GM21381 (cell line): ENCODE data around the gene MANEAL.

Experiments used
- ATAC-seq: cut with Tn5 transposase; IDR thresholded peaks from one replicate; pipeline ENCODE4 v1.9.1; 2021; ENCODE audit warnings: mild to moderate bottlenecking, moderate library complexity; ENCODE audit not compliant: unreplicated experiment

The MANEAL gene

DNA sequence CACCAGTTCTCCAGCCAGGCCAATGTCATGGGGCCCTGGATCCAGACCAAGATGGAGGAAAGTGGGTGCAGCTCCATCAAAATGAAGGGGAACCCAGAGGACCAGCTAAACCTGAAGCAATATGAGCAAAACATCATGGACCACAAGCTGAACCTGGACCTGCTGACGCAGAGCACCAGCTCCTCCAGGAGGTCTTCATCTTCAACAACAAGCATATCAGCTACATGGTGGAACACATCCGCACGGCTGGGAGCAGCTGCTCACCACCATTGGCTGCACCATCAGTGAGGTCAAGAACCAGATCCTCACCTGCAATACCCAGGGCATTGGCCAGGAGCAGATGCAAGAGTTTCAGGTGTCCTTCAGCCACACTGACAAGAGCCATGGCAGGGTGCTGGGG is 15.0 kb upstream of the MANEAL start:
- no peak for ATAC-seq

DNA sequence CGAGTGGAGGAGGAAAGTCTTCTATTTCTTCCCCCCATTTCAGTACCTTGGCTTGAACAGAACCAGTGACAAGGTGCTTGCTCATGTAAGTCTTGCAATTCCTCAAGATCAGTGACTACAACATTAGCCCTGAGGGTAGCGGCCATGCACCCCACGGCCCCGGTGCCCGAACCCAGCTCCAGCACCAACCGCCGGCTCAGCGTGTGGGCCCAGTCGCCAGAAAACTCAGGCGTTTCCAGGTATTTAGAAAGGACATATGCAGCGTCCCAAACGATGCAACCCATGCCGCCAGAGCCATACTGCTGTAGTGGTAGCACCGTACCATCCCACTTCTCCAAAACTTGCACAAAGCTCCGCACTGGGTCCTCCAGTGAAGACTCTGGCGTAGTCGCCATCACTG is 11.2 kb upstream of the MANEAL start:
- no peak for ATAC-seq

DNA sequence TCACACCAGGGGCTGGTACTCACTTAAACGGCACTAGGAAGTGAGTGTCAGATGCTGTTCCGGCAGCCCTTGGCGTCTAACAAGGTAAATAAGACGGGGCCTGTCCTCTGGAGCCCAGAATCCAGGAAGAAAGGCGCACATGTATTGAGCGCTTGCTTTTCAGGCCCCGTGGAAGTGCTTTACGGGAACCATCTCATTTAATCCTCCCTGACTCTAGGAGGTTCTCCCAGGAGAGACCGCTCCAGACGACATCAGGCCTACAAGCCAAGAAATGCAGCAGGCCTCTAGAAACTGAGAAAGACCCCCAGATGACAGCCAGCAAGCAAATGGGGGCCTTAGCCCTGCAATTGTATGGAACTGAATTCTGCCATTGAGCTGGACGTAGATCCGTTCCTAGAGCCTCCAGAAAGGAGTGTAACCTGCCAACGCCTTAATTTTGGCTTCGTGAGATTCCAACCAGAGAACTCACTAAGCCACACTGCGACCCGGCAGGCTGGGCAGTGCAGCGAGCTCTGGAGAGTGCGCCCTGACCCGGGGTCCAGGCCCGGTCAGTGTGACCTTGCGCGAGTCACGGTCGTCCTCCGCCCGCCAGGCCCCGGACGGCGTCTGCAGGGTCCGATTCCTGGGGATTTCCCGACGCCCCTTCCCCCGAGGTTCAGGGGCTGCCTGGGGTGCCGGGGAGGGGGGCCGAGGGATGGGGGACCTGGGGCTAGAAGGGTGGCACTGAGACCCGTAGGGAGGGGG is 532 bp upstream of the MANEAL start:
- no peak for ATAC-seq

- no peak for ATAC-seq
Observed at GRCh38 chr1:37794372-37795339, 1.0 kb downstream of the MANEAL start.

GRCh38 chr1:37795340-37796125 is 1.9 kb downstream of the MANEAL start:
- no peak for ATAC-seq

GRCh38 chr1:37797750-37798345 is 4.2 kb downstream of the MANEAL start:
- no peak for ATAC-seq

GRCh38 chr1:37802439-37802838 is 8.8 kb downstream of the MANEAL start:
- ATAC-seq: no peak

- no peak for ATAC-seq
Observed at GRCh38 chr1:37807220-37807554, 13.5 kb downstream of the MANEAL start.

- peak; percentile 90 for ATAC-seq
Observed at GRCh38 chr1:37807555-37808368, 14.1 kb downstream of the MANEAL start, which contains the start of the genes C1orf122 and YRDC. TSS of gene C1orf122 (plus strand) at chr1:37807790. CDS start at chr1:37808405, 615 bp downstream. TSS of gene YRDC (minus strand) at chr1:37808208. CDS start at chr1:37808180, 28 bp downstream.

- peak; percentile 30 for ATAC-seq
Observed at GRCh38 chr1:37808369-37809319, 15.0 kb downstream of the MANEAL start.

- ATAC-seq: no peak
Observed at GRCh38 chr1:37809942-37810341, 16.3 kb downstream of the MANEAL start.

DNA sequence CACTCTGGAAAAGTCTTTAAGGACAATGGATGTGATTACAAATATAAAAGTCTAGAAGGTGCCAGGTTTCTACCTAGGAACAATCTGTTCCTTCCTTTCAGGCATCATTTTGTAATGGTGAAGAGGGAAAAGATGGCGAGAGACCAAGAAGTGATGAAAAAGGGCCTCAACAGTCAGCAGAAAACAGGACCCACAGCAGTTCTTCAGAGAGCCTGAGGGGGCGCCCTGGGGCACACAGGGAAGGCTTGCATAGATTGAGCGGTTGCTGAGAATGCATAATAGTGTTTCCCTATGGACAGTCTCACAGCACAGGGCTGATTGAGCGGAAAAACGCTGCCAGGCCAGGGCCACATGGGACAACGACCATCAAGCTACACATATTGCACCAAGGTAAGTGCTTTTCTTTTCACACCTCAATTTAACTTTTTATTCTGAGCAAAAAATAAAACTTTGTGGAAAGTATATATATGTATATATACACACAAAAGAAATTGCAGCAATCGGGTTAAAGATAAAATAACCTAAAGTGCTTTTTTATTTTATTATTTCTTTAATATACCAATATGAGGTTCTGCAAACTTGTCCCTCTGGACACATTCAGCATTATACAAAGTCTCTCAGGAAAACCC is 17.5 kb downstream of the MANEAL start:
- ATAC-seq: no peak

GRCh38 chr1:37813529-37814145 is 20.0 kb downstream of the MANEAL start:
- ATAC-seq: no peak

GRCh38 chr1:37814252-37814651 is 20.6 kb downstream of the MANEAL start:
- no peak for ATAC-seq

DNA sequence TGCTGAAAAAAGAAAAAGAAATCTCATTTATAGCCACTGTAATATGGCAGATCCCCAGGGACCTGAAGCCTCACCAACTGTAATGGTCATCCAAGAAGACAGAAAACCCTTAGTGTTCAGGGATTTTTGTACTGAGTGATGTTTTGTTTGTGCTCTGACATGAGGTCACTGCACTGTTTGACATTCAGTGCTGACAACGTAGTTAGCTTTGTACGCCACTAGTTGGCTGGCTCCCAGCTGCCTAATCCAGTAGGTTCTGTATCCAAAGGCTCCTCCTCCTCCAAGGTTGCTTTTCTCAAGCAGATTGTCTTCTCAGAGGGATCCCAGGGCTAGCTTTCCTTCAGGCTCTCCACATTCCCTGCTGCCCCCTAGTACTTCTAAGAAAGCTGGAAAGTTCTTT is 23.8 kb downstream of the MANEAL start:
- ATAC-seq: no peak

DNA sequence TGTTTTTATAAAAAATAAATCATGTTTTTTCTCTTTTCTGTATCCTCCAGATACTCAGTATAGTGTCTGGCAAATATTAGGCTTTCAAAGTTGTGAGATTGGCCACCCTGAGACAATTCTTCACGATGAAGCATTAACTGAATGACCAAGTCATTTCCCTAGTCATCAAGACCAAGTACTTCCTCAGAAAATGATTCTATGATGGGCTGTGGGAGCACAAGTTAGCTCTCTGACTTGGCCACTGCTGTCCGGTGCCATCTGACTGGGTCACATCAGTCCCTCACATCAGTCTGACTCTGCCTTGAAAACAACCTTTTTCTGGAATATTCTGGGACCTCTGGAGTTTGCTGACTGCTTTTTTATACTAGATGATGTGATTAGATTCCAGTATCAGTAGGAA is 27.8 kb downstream of the MANEAL start:
- no peak for ATAC-seq

DNA sequence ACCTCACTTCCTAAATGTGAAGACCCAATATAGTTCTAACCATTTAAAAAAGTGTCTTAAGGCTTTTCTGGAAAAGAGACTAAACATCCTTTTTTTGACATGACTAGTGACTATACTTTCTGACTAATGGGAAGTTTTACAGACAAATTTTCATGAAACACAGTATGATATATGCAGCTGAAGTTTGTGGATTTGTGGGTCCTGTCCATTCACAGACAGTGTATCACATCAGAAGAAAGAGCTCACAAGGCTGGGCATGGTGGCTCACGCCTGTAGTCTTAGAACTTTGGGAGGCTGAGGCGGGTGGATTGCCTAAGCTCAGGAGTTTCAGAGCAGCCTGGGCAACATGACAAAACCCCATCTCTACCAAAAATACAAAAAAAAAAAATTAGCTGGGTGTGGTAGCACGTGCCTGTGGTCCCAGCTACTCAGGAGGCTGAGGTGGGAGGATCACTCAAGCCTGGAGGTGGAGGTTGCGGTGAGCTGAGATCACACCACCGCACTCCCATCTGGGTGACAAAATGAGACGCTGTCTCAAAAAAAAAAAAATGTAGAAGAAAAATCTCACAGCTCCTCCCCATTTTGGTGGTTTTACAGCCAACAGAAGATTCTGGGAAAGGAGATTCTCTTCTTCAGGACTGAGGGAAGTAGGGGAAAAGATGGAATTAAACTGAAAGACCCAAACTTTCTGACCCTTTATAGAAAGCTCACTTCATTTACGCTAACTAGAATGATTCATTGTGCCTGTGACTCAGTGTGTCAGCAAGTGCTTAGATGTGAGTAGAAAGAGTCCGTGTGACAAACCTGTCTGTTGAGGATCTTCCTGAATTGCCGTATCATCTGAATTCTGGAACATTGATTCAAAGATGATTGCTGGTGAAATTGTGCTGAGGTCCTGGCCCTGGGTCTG is 29.5 kb downstream of the MANEAL start:
- ATAC-seq: no peak
